Measurements from ENCODE around the gene DGKQ.

DGKQ gene

DNA sequence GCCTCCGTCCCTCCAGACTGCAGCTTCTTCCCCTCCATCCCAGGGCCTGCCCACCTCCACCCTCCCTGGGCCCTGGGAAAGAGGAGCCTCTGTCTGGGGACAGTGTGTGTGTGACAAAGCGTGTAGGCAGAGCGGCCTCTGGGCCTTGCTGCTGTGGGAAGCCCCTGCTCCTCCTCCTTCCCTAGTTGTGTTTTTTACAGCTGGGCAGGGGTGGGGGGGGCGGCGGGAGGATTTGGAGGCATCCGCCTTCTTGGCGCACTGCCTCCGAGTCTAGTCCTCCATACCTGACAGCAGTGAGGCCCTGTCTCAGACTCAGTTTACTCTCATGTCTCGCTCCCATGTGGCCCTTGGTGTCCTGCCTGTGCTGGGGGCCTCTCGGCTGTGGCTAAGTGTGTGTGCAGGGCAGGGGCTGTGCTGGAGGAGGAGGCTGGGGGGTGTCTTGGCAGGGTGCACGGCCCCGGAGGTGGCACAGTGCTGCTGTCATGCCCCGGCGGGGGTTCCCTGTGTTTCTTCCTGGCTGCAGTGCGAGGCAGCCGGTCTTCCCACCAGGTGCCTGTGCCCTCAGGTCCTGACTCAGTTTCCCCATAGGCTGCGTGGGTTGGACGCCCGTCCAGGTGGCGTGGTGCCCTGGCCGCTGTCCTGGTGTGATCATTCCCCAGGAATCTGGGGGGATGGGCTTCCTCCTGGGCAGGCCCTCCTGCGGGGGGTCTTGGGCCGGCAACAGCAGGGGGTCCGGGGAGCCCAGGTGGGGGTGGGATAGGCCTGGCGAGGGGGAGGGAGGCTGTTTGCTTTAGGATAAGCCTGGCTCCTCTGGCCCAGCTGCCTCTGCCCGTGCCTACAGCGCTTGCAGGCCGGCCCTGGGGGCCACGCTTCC is 45.0 kb upstream of the DGKQ start:
- TF ChIP-seq, protein P1, sequence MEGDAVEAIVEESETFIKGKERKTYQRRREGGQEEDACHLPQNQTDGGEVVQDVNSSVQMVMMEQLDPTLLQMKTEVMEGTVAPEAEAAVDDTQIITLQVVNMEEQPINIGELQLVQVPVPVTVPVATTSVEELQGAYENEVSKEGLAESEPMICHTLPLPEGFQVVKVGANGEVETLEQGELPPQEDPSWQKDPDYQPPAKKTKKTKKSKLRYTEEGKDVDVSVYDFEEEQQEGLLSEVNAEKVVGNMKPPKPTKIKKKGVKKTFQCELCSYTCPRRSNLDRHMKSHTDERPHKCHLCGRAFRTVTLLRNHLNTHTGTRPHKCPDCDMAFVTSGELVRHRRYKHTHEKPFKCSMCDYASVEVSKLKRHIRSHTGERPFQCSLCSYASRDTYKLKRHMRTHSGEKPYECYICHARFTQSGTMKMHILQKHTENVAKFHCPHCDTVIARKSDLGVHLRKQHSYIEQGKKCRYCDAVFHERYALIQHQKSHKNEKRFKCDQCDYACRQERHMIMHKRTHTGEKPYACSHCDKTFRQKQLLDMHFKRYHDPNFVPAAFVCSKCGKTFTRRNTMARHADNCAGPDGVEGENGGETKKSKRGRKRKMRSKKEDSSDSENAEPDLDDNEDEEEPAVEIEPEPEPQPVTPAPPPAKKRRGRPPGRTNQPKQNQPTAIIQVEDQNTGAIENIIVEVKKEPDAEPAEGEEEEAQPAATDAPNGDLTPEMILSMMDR (conservative IDR thresholded peaks at IDR 0.05; ENCODE audit: low read depth, low read length), result no peak
- H3K4me3 ChIP-seq (ENCODE audit: low read depth, low read length), result no peak overlapping the region
- no peak for DNase-seq (ENCODE audit: low read depth)

DNA sequence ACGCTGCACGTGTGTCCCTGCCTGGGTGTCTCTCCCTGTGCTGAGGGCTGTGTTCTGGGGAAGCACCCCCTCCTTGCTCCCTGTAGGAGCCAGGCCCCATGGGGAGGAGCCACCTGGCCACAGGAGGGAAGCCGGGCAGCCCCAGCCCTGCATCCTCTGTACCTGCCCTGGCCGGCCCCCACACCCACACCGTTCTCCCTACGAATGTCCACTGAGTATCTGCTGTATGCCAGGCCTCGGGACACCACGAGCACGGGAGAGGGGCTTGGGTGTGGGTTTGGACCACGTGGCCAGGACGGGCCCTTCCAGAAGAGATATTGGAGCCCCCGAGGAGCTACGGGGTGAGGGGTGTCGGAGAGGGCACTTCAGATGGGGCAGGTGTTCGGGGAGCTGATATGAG is 44.3 kb upstream of the DGKQ start:
- no peak overlapping the region for H3K4me3 ChIP-seq (ENCODE audit: low read depth, low read length)
- TF ChIP-seq, protein P1 (conservative IDR thresholded peaks at IDR 0.05; ENCODE audit: low read depth, low read length), result no peak
- no peak for DNase-seq (ENCODE audit: low read depth)

DNA sequence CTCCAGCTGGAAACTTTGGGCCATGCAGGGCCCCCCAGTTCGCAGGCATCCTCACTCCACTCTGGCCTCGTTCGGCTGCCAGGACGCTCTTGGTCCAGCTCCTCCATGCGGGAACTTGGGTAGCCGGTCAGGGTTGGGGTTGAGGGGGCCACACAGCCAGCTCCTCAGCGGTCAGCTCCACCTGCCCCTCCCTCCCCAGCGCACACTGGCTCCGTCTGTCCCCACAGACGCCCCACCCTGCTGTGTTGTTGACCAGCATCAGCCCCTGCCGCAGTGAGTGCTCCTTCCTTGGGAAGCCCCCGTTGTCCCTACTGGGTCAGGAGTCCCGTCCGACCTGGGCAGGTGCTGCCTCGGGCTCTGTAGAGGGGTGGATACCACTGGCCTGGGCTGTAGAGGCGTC is 43.8 kb upstream of the DGKQ start:
- TF ChIP-seq, protein P1 (conservative IDR thresholded peaks at IDR 0.05; ENCODE audit: low read depth, low read length), result no peak
- DNase-seq (ENCODE audit: low read depth), result no peak
- H3K4me3 ChIP-seq (ENCODE audit: low read depth, low read length), result no peak overlapping the region

DNA sequence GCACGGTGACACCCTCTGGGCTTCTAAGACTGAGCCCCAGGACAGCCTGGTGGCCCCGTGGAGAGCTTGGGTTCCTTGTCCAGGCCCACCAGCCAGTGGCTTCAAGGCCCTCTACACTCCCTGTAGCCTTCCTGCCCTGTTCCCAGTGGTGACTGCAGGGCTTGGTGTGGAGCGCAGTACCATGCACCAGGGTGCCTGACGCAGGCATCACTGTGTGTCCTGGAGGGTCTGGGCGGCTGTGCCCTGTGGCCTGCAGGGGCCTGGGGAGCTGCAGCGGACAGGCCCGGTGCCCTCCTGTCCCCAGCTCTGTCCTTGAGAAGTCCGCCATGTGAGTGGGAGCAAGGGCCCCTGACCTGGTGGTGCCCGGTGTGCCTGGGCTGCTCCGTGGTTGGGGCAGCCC is 42.4 kb upstream of the DGKQ start:
- H3K4me3 ChIP-seq (ENCODE audit: low read depth, low read length), result no peak overlapping the region
- no peak for DNase-seq (ENCODE audit: low read depth)

DNA sequence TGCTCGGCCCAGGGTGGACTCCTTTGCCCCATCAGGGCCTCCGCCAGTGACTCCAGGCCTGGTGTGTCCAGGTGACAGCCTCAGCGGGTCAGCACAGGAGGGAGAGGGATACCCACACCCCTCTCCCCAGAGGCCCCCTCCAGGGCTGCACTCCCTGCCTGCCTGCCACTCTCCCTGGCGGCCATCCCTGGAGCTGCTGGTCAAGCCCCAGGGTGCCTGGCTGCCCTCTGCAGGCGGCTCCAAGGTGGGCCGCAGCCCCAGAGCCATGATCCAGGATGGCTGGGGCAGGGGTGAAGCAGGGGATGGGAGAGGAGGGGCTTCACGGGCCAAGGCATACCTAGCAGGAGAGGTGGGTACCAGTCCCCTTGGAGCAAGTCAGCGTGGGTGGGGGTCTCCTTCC is 41.8 kb upstream of the DGKQ start:
- TF ChIP-seq, protein P1 (conservative IDR thresholded peaks at IDR 0.05; ENCODE audit: low read depth, low read length), result no peak
- no peak for DNase-seq (ENCODE audit: low read depth)
- H3K4me3 ChIP-seq (ENCODE audit: low read depth, low read length), result no peak overlapping the region

More for the DNA sequence above, 42.4 kb upstream of the DGKQ start:
- TF ChIP-seq, protein P1 (conservative IDR thresholded peaks at IDR 0.05; ENCODE audit: low read depth, low read length), result no peak

DNA sequence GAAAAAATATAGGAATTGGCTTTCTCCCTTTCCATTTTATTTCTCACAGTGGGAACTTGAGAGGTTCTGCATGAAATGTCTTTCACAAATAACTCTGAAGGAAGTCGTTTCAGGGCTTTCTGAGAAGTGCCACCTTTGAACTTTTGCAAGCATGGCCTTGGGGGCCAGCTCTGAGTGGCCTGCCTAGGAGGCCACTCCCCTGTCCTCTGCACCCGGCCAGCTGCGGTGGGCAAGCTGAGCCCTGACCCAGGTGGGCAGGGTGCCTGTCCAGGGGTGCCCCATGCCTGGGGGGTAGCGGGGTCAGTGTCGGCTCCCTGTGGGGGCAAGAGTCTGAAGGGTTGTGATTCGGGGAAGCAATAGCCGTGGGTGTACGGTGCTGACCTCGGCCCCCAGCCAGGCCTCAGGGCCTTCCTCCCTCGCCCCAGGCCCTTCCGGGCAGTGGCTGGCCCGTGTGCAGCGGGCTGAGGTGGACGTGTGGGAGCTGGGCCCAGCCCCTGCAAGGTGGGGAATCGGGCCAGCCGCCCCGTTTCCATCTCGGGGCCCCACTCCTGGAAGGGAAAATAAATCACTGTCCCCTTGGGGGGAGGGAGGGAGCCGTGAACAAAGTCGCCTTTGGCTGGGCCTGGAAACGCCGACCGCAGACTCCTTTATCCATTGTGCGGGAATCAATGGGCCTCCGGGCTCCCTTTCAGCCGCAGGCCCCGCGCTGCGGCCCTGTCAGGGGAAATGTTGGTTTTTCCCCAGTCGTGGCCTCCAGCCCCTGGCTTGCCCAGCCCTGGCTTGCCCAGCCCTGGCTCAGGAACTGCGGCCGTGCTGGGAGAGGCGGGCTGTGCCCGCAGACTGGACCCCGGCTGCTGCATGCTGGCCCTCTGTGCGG is 41.2 kb upstream of the DGKQ start:
- TF ChIP-seq, protein P1 (conservative IDR thresholded peaks at IDR 0.05; ENCODE audit: low read depth, low read length), result no peak
- H3K4me3 ChIP-seq (ENCODE audit: low read depth, low read length), result no peak overlapping the region
- no peak for DNase-seq (ENCODE audit: low read depth)
